ENCODE measurements around the gene CTSD. TPM values are rescaled to one million over a fixed set of nuclear protein-coding genes. Genes with fewer than 3 reads are reported as not detected.
"Not testable (repeated sequence)": the region's sequence is repeated elsewhere in the genome, so short reads cannot be mapped to it uniquely, and the experiment has no call there.

CTSD gene
- 100 to 1,000 TPM; 573 to 913 (median 707) TPM for total RNA-seq

DNA sequence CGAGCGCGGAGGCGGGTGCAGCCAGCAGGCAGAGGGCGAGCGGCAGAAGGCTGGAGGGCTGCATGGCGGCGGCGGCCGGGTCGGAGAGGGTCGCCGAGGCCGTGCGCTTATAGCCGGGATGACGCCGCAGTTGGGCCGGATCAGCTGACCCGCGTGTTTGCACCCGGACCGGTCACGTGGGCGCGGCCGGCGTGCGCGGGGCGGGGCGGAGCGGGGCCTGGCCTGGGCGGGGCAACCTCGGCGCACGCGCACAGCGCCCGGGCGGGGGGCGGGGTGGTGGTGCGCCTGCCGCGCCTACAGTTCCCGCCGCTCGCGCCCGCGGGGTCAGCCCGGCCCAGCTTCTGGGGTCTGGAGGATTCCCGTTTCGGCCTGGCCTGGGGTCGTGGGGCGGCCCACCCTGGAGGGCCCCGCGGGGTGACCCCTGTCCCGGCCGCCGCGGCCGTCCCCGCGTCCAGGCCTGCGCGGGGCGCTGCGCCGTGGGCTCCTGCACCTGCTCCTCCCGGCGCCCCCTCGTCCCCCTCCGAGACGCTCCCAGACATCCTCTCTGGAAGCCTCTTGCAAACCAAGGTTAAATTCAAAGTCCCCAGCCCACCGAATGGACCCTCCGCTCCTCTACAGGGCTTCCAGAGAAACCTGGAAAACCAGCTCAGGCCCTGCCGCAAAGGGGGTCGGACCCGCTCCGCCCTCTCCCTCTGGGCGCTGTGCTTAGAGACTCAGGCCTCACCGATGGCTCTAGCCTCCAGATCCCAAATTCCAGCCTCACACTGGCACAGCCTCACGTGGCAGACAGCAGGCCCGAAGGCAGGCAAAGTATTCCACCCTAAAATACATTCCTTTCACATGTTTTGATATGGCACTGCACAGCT lies at the start of gene CTSD:
CTSD (minus strand) TSS at position 132 of the 866 bp plus-strand sequence; CDS start at position 64, 68 bp downstream.
- 2 to 17% methylated on average over 14 to 33 of the region's 85 CpGs for WGBS, 2 donors
- peak; percentile 80 to 97 for DNase-seq (ENCODE audit: low spot score in 2 of 2)
- intact Hi-C loops (cut with DNase I; ENCODE audit: low total_unique reads): no loop called here
- peak within 1 kb of the TSS; percentile 96 for H3K4me3 ChIP-seq (ENCODE audit: low read depth, poor library complexity, severe bottlenecking)
- TF ChIP-seq, protein P1, sequence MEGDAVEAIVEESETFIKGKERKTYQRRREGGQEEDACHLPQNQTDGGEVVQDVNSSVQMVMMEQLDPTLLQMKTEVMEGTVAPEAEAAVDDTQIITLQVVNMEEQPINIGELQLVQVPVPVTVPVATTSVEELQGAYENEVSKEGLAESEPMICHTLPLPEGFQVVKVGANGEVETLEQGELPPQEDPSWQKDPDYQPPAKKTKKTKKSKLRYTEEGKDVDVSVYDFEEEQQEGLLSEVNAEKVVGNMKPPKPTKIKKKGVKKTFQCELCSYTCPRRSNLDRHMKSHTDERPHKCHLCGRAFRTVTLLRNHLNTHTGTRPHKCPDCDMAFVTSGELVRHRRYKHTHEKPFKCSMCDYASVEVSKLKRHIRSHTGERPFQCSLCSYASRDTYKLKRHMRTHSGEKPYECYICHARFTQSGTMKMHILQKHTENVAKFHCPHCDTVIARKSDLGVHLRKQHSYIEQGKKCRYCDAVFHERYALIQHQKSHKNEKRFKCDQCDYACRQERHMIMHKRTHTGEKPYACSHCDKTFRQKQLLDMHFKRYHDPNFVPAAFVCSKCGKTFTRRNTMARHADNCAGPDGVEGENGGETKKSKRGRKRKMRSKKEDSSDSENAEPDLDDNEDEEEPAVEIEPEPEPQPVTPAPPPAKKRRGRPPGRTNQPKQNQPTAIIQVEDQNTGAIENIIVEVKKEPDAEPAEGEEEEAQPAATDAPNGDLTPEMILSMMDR (IDR thresholded peaks at IDR 0.05): no peak
- TF ChIP-seq POLR2A (IDR thresholded peaks at IDR 0.05): peak in 1 of 2 donors; percentile 51

DNA sequence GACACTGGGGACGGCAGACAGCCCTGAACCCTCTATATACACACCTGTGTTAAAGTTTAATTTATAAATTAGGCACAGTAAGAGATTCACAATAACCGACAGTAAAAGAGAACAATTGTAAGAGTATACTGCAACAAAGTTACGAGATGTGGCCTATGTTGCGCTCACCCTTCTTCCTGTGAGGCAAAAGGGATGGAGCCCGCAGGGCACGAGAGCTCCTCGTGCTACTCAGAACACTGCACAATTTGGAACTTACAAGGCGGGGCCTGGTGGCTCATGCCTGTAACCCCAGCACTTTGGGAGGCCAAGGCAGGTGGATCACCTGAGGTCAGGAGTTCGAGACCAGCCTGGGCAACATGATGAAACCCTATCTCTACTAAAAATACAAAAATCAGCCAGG lies 49.6 kb upstream of the CTSD start:
- peak in 1 of 2 donors; percentile 37 for DNase-seq (ENCODE audit: low spot score in 2 of 2)
- H3K4me3 ChIP-seq (ENCODE audit: low read depth, poor library complexity, severe bottlenecking); intact Hi-C loops (cut with DNase I; ENCODE audit: low total_unique reads): not testable (repeated sequence)
- WGBS, 2 donors: 85 to 89% methylated on average over 9 of the region's 9 CpGs

DNA sequence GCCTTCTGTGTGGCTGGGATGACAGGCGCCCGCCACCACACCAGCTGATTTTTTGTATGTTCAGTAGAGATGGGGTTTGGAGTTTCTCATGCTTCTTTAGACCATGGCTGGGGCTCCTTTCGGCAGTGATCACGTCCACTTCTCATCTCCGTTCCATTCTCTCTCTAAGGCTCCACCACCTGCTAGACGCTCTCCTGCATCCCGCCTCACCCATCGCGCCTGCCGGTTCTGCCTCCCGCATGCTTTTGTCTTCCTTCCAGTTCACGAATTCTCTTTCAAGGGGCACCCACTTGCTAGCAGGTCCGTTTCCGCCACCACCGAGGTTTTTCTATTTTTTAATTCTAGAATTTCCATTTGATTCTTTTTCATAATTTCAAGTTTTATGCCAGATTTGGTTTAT lies 49.1 kb upstream of the CTSD start:
- 85 to 93% methylated on average over 15 of the region's 15 CpGs for WGBS, 2 donors
- intact Hi-C loops (cut with DNase I; ENCODE audit: low total_unique reads): no loop called here
- DNase-seq (ENCODE audit: low spot score in 2 of 2): peak in 1 of 2 donors; percentile 69
- TF ChIP-seq, protein P1 (IDR thresholded peaks at IDR 0.05): no peak
- no peak for TF ChIP-seq POLR2A (IDR thresholded peaks at IDR 0.05)
- H3K4me3 ChIP-seq (ENCODE audit: low read depth, poor library complexity, severe bottlenecking): no peak overlapping the region

DNA sequence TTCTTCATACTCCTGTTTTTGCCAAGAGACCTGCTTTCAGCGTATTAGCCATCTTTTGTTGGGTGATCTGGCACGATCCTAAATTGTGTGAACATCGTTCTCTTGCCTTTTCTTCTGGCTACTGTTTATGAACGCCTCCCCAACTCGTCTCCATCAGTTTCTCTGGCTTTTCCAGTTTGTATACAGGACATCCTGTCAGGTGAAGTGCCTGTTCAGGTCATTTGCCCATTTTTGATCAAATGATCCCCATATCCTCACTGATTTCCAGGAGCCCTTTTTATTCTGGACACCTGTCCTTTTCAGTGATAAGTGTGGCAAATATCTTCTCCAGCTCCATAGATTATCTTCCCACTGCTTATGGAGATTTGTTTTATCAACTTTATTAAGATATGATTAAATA lies 48.5 kb upstream of the CTSD start:
- no peak for DNase-seq (ENCODE audit: low spot score in 2 of 2)
- 86 to 89% methylated on average over 5 of the region's 5 CpGs for WGBS, 2 donors
- no peak overlapping the region for H3K4me3 ChIP-seq (ENCODE audit: low read depth, poor library complexity, severe bottlenecking)
- no peak for TF ChIP-seq POLR2A (IDR thresholded peaks at IDR 0.05)
- TF ChIP-seq, protein P1 (IDR thresholded peaks at IDR 0.05): no peak
- intact Hi-C loops (cut with DNase I; ENCODE audit: low total_unique reads): no loop called here

DNA sequence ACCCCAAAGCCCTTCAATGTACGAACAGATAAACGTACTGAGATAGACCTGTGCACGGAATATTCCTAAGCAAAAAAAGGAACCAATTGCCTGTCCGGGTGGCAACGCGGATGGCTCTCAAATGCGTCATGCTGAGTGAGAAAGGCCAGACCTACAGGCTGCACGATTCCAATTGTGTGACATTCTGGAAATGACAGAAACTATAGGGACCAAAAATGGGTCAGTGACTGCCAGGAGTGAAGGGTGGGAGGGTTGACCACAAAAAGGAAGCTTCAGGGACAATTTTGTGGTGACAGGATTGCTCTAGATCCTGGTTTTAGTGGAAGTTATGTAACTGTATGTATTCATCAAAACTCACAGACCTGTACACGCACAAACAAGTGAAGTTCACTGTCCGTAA lies 47.0 kb upstream of the CTSD start:
- peak in 1 of 2 donors; percentile 68 for DNase-seq (ENCODE audit: low spot score in 2 of 2)
- no peak overlapping the region for H3K4me3 ChIP-seq (ENCODE audit: low read depth, poor library complexity, severe bottlenecking)
- intact Hi-C loops (cut with DNase I; ENCODE audit: low total_unique reads): no loop called here
- TF ChIP-seq, protein P1 (IDR thresholded peaks at IDR 0.05): no peak
- TF ChIP-seq POLR2A (IDR thresholded peaks at IDR 0.05): no peak
- WGBS, 2 donors: 45 to 63% methylated on average over 10 of the region's 10 CpGs

DNA sequence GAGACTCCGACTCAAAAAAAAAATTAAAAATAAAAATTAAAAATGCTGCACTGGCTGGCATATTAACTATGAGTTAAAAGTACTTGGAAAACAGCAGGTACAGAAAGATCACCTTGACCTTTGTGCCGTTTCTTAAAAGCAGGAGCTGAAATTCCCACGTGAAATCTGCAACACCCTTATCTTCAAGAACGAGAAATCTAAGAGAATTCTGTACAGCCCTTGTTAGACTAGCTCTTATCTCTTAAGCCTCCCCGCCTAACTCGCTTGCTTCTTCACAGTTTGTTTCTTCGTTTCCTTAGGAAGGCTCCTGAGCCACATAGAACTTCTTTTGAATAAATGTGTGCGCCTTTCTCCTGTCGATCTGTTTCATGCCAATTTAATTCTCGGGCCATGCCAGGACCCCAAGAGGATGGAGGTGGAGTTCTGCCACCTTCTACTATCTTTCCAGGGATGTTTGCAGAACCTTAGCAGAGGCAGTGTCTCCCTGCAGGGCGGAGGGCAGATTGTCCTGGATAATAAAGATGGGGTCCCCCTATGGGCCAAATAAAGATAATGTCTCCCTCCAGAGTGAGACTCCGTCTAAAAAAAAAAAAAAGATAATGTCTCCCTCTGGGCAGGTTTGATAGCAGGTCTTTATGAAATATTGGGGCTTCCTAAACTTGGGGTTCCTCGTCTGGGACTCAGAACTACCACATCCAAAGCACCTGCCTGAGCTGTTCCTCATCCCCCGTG lies 43.7 kb upstream of the CTSD start:
- DNase-seq (ENCODE audit: low spot score in 2 of 2): no peak
- WGBS, 2 donors: 72 to 76% methylated on average over 14 of the region's 14 CpGs
- intact Hi-C loops (cut with DNase I; ENCODE audit: low total_unique reads): no loop called here
- TF ChIP-seq POLR2A (IDR thresholded peaks at IDR 0.05): no peak
- TF ChIP-seq, protein P1 (IDR thresholded peaks at IDR 0.05): no peak
- no peak overlapping the region for H3K4me3 ChIP-seq (ENCODE audit: low read depth, poor library complexity, severe bottlenecking)
